Measurements from ENCODE around the gene ADAMTS12. TPM values are rescaled to one million over a fixed set of nuclear protein-coding genes. Genes with fewer than 3 reads are reported as not detected.

Gene ADAMTS12
- total RNA-seq, 6 experiments from 2014 or later, result 42.2 to 49.7 (median 47.2) TPM

DNA sequence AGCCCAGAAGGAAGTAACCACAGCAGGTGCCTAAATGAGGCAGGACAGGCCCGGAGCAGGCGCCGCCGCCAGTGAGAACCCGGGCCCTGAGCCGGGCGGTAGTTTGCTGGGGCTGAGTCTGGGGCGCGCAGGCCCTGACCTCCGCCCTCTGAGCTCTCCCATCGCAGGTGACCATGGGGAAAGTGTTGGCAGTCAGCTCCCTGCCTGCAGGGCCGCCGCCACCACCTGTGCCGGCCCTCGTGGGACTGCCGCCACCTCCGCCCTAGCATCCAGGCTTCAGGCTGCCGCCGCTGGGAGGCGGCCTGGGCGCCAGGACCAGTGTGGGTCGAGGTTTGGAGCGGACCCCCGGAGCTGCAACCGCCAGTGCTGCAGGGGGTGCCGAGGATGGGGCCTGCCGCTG is 389.9 kb downstream of the ADAMTS12 start:
- H3K4me1 Mint-ChIP-seq (ENCODE audit: low read depth), result no peaks in the 10 kb centered on the region
- H3K36me3 Mint-ChIP-seq (ENCODE audit: low read depth), result no peaks in the 10 kb centered on the region
- TF ChIP-seq, protein P1, sequence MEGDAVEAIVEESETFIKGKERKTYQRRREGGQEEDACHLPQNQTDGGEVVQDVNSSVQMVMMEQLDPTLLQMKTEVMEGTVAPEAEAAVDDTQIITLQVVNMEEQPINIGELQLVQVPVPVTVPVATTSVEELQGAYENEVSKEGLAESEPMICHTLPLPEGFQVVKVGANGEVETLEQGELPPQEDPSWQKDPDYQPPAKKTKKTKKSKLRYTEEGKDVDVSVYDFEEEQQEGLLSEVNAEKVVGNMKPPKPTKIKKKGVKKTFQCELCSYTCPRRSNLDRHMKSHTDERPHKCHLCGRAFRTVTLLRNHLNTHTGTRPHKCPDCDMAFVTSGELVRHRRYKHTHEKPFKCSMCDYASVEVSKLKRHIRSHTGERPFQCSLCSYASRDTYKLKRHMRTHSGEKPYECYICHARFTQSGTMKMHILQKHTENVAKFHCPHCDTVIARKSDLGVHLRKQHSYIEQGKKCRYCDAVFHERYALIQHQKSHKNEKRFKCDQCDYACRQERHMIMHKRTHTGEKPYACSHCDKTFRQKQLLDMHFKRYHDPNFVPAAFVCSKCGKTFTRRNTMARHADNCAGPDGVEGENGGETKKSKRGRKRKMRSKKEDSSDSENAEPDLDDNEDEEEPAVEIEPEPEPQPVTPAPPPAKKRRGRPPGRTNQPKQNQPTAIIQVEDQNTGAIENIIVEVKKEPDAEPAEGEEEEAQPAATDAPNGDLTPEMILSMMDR (IDR thresholded peaks at IDR 0.05), result no peak
- no peak for DNase-seq
- no peak overlapping the region for H3K27ac Mint-ChIP-seq
- peaks cover 4% of the 10 kb centered on the region; the same call in 1 of the 2 replicates for H3K9me3 Mint-ChIP-seq
- no peaks in the 10 kb centered on the region; the same call in 1 of the 2 replicates for H3K27me3 Mint-ChIP-seq (ENCODE audit: insufficient read depth)
- H3K4me3 Mint-ChIP-seq, result no peak overlapping the region

DNA sequence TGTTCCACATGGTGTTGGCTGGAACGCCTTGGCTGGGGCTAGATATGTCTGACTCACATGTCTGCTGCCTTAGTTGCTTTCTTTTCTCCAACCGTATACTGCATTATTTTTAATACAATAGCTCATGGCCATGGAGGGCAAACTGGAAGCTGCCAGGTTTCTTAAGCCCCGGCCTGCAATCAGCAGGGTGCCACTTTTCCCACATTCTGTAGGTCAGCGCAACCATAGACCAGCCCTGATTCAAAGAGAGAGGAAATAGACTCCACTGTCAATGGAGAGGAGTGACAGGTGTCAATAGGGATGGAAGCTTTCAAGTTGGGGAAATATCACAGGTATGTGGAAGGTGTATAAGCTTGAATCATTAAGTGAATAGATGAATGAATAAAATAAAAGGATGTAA is 390.5 kb downstream of the ADAMTS12 start:
- no peak overlapping the region for H3K27ac Mint-ChIP-seq
- no peak for DNase-seq
- no peaks in the 10 kb centered on the region for H3K9me3 Mint-ChIP-seq
- TF ChIP-seq, protein P1 (IDR thresholded peaks at IDR 0.05), result no peak
- no peaks in the 10 kb centered on the region for H3K4me1 Mint-ChIP-seq (ENCODE audit: low read depth)
- no peak overlapping the region for H3K4me3 Mint-ChIP-seq
- H3K36me3 Mint-ChIP-seq (ENCODE audit: low read depth), result no peaks in the 10 kb centered on the region
- no peaks in the 10 kb centered on the region for H3K27me3 Mint-ChIP-seq (ENCODE audit: insufficient read depth)

DNA sequence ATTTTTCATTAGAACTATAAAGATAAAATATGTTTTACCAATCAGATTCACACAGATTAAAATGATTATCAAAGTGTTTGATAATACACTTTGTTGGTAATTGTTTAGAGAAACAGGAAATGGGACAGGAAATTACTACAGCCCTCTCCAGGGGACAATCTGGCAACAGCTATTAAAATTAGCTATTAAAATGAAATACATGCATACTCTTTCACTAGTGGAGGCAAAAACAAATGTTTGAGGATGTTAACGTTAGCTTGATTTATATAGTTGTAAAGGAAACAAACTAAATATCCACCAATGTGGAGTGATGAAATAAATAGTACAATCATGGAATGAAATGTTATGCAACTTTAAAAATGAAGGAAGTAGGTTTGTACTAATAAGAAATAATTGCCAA is 397.3 kb downstream of the ADAMTS12 start:
- no peak for DNase-seq
- no peak overlapping the region for H3K27ac Mint-ChIP-seq
- no peak overlapping the region for H3K4me3 Mint-ChIP-seq
- H3K27me3 Mint-ChIP-seq (ENCODE audit: insufficient read depth), result no peaks in the 10 kb centered on the region
- TF ChIP-seq, protein P1 (IDR thresholded peaks at IDR 0.05), result no peak
- no peaks in the 10 kb centered on the region for H3K36me3 Mint-ChIP-seq (ENCODE audit: low read depth)
- no peaks in the 10 kb centered on the region for H3K9me3 Mint-ChIP-seq
- H3K4me1 Mint-ChIP-seq (ENCODE audit: low read depth), result no peaks in the 10 kb centered on the region

DNA sequence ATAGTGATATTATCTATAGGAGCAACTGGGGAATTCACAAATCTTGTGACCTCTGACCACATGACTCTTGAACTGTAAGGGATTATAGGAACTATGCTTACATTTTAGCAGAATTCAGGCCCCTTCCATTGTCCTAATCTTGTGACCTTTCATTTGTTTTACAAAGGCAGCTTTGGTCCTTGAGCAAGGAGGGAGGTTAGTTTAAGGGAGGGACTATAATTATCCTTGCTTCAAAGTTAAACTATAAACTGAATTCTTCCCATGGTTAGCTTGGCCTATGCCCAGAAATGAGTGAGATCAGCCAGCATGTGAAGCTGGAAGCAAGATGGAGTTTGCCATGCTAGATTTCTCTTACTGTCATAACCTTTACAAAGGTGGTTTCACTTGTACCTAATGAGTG is 399.8 kb downstream of the ADAMTS12 start:
- no peaks in the 10 kb centered on the region for H3K36me3 Mint-ChIP-seq (ENCODE audit: low read depth)
- TF ChIP-seq, protein P1 (IDR thresholded peaks at IDR 0.05), result no peak
- no peaks in the 10 kb centered on the region for H3K9me3 Mint-ChIP-seq
- DNase-seq, result peak; percentile 19
- H3K27ac Mint-ChIP-seq, result no peak overlapping the region
- no peak overlapping the region for H3K4me3 Mint-ChIP-seq
- peaks cover 5% of the 10 kb centered on the region; the same call in 1 of the 2 replicates for H3K4me1 Mint-ChIP-seq (ENCODE audit: low read depth)
- no peaks in the 10 kb centered on the region for H3K27me3 Mint-ChIP-seq (ENCODE audit: insufficient read depth)

DNA sequence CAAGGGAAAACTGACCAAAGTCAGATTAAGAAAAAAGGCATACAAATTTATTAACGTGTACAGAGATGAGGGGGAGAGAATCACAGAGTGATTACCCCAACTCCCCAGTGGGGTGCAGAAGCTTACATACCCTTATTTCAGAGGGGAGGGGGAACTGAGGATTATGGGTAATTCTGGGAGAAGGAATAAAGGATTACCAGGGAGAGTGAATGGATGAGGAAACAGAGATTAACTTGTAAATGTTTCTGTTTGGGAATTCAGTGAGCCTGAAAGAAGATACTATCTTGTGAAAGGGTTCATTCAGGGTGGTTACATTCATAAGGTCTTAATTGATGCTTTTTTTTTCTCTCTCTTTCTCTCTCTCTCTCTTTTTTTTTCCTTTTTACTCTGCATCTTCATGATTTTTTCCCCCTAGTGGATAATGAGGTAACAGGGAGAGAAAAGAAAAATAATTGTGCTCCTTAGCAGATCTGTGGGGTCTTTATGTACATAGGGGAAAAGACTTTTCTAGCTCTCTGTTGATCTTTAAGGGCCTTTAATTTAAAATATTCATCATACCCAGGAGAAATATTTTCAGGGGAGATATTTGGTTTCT is 401.6 kb downstream of the ADAMTS12 start:
- no peak for DNase-seq
- Mint-ChIP-seq H3K4me1 (ENCODE audit: low read depth) (peaks cover 6% of the 10 kb centered on the region; the same call in 1 of the 2 replicates), H3K36me3 (ENCODE audit: low read depth) (no peaks in the 10 kb centered on the region), H3K9me3 (no peaks in the 10 kb centered on the region), H3K4me3 (no peak overlapping the region), H3K27ac (no peak overlapping the region), H3K27me3 (ENCODE audit: insufficient read depth) (no peaks in the 10 kb centered on the region; the same call in 1 of the 2 replicates)
- TF ChIP-seq, protein P1 (IDR thresholded peaks at IDR 0.05), result peak; percentile 51
